Mucosa of descending colon (tissue), 3 donors: ENCODE results near the gene HESX1. TPM values are rescaled to one million over a fixed set of nuclear protein-coding genes. Genes with fewer than 3 reads are reported as not detected.

Experiments used
- ATAC-seq: fragments of 200-7000 bp; cut with Tn5 transposase; one replicate; pipeline ENCODE4 v1.9.1; 2020; ENCODE audit warnings: mild to moderate bottlenecking, moderate library complexity
- DNase-seq, 3 donors: peaks; one replicate each; pipeline ENCODE4 v3.0.0-alpha.2; 2020
- H3K36me3 ChIP-seq: fragments of 200-600 bp; one replicate; pipeline ENCODE4 v1.8.0; 2021; ENCODE audit warnings: low read depth, mild to moderate bottlenecking
- H3K4me1 ChIP-seq: fragments of 200-600 bp; one replicate; pipeline ENCODE4 v1.8.0; 2021; ENCODE audit warnings: low read depth, mild to moderate bottlenecking
- H3K4me3 ChIP-seq: fragments of 200-600 bp; one replicate; pipeline ENCODE4 v1.8.0; 2021; ENCODE audit warnings: mild to moderate bottlenecking
- H3K9me3 ChIP-seq: fragments of 200-600 bp; one replicate; pipeline ENCODE4 v1.8.0; 2021; ENCODE audit warnings: mild to moderate bottlenecking
- CTCF ChIP-seq: fragments of 200-600 bp; IDR thresholded peaks from one replicate; pipeline ENCODE4 v1.8.0; 2022; ENCODE audit warnings: antibody characterized with exemption, mild to moderate bottlenecking
- intact Hi-C, 2 donors: fragments of 100-400 bp; cut with DNase I in 1 of 2; cut with micrococcal nuclease in 1 of 2; formaldehyde crosslinking; loops; one replicate each; pipeline versions ENCODE4 v1.11.0 to v1.11.1; 2022; cut with DNase I, micrococcal nuclease
- total RNA-seq, 3 donors: library from RNA; stranded (reverse); fragmentation: NEBNext Ultra II Directional in 2 of 3; extraction: Animal tissue kit (Norgen Biotek cat#: 25700) in 2 of 3; gene quantifications; one replicate each; pipeline versions ENCODE4 v1.2.1 to v1.2.4, GENCODE V29; 2021 to 2023
- donor health status: DM: no; HTN: no; CAD: no; lungs with moderate emphysema.
- donor health status: DM: no; HTN: no; CAD: no.
- donor health status: DM: no; HTN: yes; CAD: no.

The HESX1 gene
- total RNA-seq, 3 donors from 2014 or later: 0.58 TPM; not detected in 2

DNA sequence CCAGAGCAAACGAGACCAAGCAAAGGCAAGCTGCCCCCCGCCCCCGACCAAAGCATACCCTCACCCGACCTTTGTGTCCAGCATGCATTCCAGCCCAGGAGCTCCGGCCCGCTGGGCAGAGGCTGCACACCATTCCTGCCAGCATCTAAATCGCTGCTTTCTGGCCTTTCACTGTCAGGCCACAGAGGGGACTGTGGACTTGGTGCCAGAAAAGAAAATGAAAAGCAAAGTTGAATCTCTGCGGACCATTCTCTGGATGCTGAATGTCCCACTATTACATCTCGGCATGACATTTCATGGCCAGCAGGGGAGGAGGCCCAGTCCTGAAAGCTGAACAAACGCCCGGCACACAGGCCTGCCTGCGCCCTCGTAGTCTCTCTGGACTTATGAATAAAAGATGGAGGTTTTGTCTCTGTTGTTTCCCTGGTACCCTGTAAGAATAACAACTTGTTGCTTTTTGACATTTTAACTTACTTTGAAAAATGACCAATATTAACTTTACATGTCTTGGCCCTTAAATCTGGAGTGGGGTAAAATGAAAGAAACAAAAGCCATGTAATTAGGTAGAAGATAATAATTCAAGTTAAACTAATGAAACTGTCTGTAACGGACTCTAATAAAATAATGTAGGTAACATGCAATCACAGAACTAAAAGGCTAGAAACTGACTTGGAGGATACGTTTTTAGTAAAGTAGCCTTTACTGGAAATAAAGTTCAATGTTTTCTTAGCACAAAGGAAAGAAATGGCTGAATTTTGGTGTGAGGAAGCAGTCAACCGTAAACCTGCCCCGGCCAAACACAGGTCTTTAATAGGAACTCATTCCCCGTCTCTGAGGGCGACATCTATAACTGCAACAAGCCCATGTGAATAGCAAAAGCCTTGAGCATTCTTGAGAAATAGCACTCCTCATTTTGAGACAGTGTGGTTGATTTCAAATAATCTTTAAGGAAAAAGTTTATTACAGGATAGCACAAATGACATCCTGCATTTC is 47.3 kb downstream of the HESX1 start:
- H3K4me3 ChIP-seq: no peak overlapping the region

DNA sequence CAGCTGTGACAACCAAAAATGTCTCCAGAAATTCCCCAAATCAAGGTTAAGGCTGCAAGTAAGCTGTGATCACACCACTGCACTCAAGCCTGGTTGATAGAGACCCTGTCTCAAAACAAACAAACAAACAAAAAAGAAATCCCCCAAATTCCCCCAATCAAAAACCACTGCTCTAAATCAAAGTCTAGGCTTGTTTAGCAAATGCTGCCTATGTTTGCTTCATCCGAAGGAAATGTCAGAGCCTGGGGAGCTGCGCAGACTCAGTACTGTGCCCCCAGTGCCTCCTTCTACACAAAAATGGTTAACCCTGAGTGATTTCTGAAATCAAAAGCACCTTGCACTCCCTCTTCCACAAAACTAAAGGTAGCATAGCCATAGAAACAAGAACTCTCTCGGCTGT is 48.0 kb downstream of the HESX1 start:
- no peak overlapping the region for H3K4me3 ChIP-seq

More for the DNA sequence above, 47.3 kb downstream of the HESX1 start:
- DNase-seq (no peak), ATAC-seq (no peak)
- TF ChIP-seq CTCF: no peak
- Histone ChIP-seq H3K4me1 (no peaks in the 10 kb centered on the region), H3K36me3 (no peaks in the 10 kb centered on the region), H3K9me3 (no peaks in the 10 kb centered on the region)
- intact Hi-C loops: no loop called here

GRCh38 chr3:57151021-57151449 is 48.7 kb downstream of the HESX1 start:
- no peak for TF ChIP-seq CTCF
- intact Hi-C loops: no loop called here
- Histone ChIP-seq H3K4me3 (no peak overlapping the region), H3K9me3 (no peaks in the 10 kb centered on the region), H3K4me1 (no peaks in the 10 kb centered on the region), H3K36me3 (no peaks in the 10 kb centered on the region)
- no peak for DNase-seq
- no peak for ATAC-seq

More for the DNA sequence above, 48.0 kb downstream of the HESX1 start:
- no peaks in the 10 kb centered on the region for H3K36me3 ChIP-seq
- intact Hi-C loops: no loop called here
- ATAC-seq (no peak), DNase-seq (no peak)
- TF ChIP-seq CTCF: no peak
- no peaks in the 10 kb centered on the region for H3K4me1 ChIP-seq
- no peaks in the 10 kb centered on the region for H3K9me3 ChIP-seq

DNA sequence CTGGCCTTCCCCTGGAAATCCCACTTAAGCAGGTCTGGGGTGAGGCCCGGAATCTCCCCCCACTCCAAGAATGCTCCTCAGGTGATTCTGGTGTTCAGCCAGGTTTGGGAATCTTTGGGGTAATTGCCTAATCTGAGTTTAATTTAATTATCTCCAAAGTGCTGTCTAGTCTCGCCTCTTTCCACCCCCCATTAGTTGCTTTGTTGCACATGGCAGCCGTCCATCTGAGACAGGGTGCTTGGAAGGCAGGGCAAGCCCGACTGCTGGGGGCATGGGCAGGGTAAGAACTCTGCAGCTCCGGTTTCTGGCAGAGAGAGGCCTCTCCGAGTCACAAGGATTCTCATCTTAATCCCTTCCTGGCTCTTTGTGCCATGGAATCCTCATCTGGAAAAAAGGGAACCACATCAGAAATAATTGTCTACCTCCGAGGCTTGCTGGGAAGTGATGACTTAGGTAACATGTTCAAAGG is 49.6 kb downstream of the HESX1 start:
- H3K4me1 ChIP-seq: no peaks in the 10 kb centered on the region
- intact Hi-C loops: no loop called here
- TF ChIP-seq CTCF: no peak
- no peaks in the 10 kb centered on the region for H3K36me3 ChIP-seq
- DNase-seq: no peak
- no peaks in the 10 kb centered on the region for H3K9me3 ChIP-seq
- no peak overlapping the region for H3K4me3 ChIP-seq
- no peak for ATAC-seq

Other genes starting within 250 kb of the HESX1 start
- gene SPATA12, start 139.3 kb downstream of the HESX1 start, total RNA-seq: under 1 TPM in 1 of 3 donors, not detected in 2; 0.14 TPM
- 10 to 100 TPM in 1 of 3 donors, 1 to 10 TPM in 2; 1.2 to 14.8 (median 1.4) TPM for gene IL17RD, start 34.6 kb downstream of the HESX1 start, total RNA-seq
- 10 to 100 TPM; 26.3 to 47.0 (median 33.9) TPM for gene APPL1, start 27.8 kb upstream of the HESX1 start, total RNA-seq
- not detected for gene ASB14, start 92.7 kb upstream of the HESX1 start, total RNA-seq